Hepatocyte (in vitro differentiated cells): Measurements from ENCODE around the gene LIMA1. TPM values are rescaled to one million over a fixed set of nuclear protein-coding genes. Genes with fewer than 3 reads are reported as not detected.
"Not testable (repeated sequence)": the region's sequence is repeated elsewhere in the genome, so short reads cannot be mapped to it uniquely, and the experiment has no call there.

Source experiments
- DNase-seq: peaks from one replicate; pipeline ENCODE4 v3.0.0-alpha.2; 2016; ENCODE audit warnings: low spot score
- H2AFZ ChIP-seq: fragments of 200-600 bp; sonication (generic); 2 replicates; pipeline ENCODE4 v1.6.0; 2016; ENCODE audit warnings: antibody characterized with exemption, mild to moderate bottlenecking
- H3K27ac ChIP-seq: fragments of 200-600 bp; sonication (generic); 2 replicates; pipeline ENCODE4 v1.5.1; 2016; ENCODE audit warnings: mild to moderate bottlenecking
- H3K27me3 ChIP-seq: fragments of 200-600 bp; sonication (generic); 2 replicates; pipeline ENCODE4 v1.6.1; 2016
- H3K36me3 ChIP-seq: fragments of 200-600 bp; sonication (generic); replicated peaks from 2 replicates; pipeline ENCODE4 v1.5.1; 2016; ENCODE audit warnings: low read depth; ENCODE audit not compliant: insufficient read depth
- H3K4me1 ChIP-seq: fragments of 200-600 bp; sonication (generic); 2 replicates; pipeline ENCODE4 v1.5.1; 2016; ENCODE audit warnings: mild to moderate bottlenecking, moderate library complexity; ENCODE audit not compliant: insufficient read depth
- H3K4me2 ChIP-seq: fragments of 200-600 bp; sonication (generic); 2 replicates; pipeline ENCODE4 v1.6.0; 2016
- H3K4me3 ChIP-seq: fragments of 200-600 bp; sonication (generic); 2 replicates; pipeline ENCODE4 v1.5.1; 2016; ENCODE audit warnings: mild to moderate bottlenecking
- H3K79me2 ChIP-seq: fragments of 200-600 bp; sonication (generic); 2 replicates; pipeline ENCODE4 v1.6.0; 2017; ENCODE audit warnings: mild to moderate bottlenecking
- H3K9me2 ChIP-seq: fragments of 200-600 bp; sonication (generic); replicated peaks from 2 replicates; pipeline ENCODE4 v1.6.0; 2017; ENCODE audit warnings: mild to moderate bottlenecking; ENCODE audit not compliant: insufficient read depth
- H3K9me3 ChIP-seq: fragments of 200-600 bp; sonication (generic); 2 replicates; pipeline ENCODE4 v1.5.1; 2016; ENCODE audit warnings: low read depth, mild to moderate bottlenecking
- H4K20me1 ChIP-seq: fragments of 200-600 bp; sonication (generic); 2 replicates; pipeline ENCODE4 v1.6.0; 2016; ENCODE audit warnings: mild to moderate bottlenecking; ENCODE audit not compliant: insufficient read depth, poor library complexity, severe bottlenecking
- EZH2 ChIP-seq: fragments of 200-600 bp; sonication (generic); IDR thresholded peaks from 2 replicates; pipeline ENCODE4 v1.6.1; 2016; ENCODE audit warnings: antibody characterized with exemption, mild to moderate bottlenecking, borderline replicate concordance
- EZH2phosphoT487 ChIP-seq: fragments of 200-600 bp; sonication (generic); IDR thresholded peaks from one replicate; pipeline ENCODE4 v1.6.1; 2018; ENCODE audit warnings: antibody characterized with exemption, mild to moderate bottlenecking, low read depth, moderate library complexity; ENCODE audit not compliant: unreplicated experiment, severe bottlenecking
- WGBS: methylation state at CpG from one replicate; pipeline ENCODE4 v1.1.6; 2016; ENCODE audit warnings: low lambda C conversion rate; ENCODE audit errors: missing lambda C conversion rate; 5-methylcytosine and 5-hydroxymethylcytosine counted together
- polyA plus RNA-seq: library from polyadenylated mRNA; unstranded; fragments of >200 nt; fragmentation: Nextera tagmentation; extraction: Ambion mirVana; gene quantifications from 2 replicates; pipeline ENCODE4 v1.2.1, GENCODE V29; 2016
- total RNA-seq: library from RNA; depleted of rRNA; stranded (reverse); fragments of >200 nt; gene quantifications from 2 replicates; pipeline ENCODE4 v1.2.3, GENCODE V29; 2014
- TF ChIP-seq, protein P1 (sequence below): fragments of 200-600 bp; sonication (generic); IDR thresholded peaks from 2 replicates; pipeline ENCODE4 v1.5.1; 2016; ENCODE audit warnings: antibody characterized with exemption, mild to moderate bottlenecking; ENCODE audit not compliant: poor library complexity

Gene LIMA1
- total and polyA plus RNA-seq, 2 experiments from 2014 or later: 54.8 to 84.4 TPM

DNA sequence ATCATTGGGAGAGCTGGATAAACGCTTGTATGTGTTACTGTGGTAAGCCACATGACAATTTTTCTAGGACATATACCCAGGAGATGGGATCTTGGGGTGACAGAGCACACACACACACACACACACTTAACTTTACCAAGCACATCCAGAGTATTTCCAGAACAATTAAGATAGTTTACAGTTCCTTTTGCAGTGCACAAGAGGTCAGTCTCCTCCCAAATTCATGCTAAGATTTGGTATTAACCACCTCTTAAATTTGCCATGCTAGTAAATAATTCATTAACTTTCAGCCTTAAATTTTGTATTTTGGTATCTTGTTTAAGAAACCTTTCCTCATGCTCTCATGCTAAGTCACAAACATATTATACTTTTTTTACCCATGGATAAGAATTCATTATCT, 33.9 kb upstream of the LIMA1 start:
- no peaks in the 10 kb centered on the region for H3K9me2 ChIP-seq
- H3K27me3 ChIP-seq: no peaks in the 10 kb centered on the region
- no peaks in the 10 kb centered on the region for H4K20me1 ChIP-seq
- H3K4me2 ChIP-seq: no peak overlapping the region
- H3K36me3 ChIP-seq: no peaks in the 10 kb centered on the region
- DNase-seq: no peak
- WGBS: 87% methylated on average over 1 of the region's 1 CpG
- no peak overlapping the region for H3K27ac ChIP-seq
- no peak overlapping the region for H3K4me3 ChIP-seq
- no peaks in the 10 kb centered on the region for H3K4me1 ChIP-seq
- H2AFZ ChIP-seq: no peak overlapping the region
- H3K79me2 ChIP-seq: no peaks in the 10 kb centered on the region
- no peaks in the 10 kb centered on the region for H3K9me3 ChIP-seq
- TF ChIP-seq EZH2phosphoT487 (no peak), EZH2 (no peak)
- TF ChIP-seq, protein P1, sequence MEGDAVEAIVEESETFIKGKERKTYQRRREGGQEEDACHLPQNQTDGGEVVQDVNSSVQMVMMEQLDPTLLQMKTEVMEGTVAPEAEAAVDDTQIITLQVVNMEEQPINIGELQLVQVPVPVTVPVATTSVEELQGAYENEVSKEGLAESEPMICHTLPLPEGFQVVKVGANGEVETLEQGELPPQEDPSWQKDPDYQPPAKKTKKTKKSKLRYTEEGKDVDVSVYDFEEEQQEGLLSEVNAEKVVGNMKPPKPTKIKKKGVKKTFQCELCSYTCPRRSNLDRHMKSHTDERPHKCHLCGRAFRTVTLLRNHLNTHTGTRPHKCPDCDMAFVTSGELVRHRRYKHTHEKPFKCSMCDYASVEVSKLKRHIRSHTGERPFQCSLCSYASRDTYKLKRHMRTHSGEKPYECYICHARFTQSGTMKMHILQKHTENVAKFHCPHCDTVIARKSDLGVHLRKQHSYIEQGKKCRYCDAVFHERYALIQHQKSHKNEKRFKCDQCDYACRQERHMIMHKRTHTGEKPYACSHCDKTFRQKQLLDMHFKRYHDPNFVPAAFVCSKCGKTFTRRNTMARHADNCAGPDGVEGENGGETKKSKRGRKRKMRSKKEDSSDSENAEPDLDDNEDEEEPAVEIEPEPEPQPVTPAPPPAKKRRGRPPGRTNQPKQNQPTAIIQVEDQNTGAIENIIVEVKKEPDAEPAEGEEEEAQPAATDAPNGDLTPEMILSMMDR: no peak

DNA sequence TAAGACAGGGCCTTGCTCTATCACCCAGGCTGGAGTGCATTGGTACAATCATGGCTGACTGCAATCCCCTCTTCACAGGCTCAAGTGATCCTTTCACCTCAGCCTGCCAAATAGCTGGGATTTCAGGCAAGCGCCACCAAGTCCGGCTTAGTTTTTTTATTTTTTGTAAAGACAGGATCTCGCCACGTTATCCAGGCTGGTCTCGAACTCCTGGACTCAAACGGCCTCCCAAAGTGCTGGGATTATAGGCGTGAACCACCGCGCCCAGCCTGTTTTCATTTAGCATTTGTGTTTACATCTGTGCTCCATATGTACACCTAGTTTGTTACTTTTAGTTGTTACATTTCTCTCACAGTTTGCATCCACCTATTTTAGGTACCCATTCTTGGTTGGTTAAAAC, 32.5 kb upstream of the LIMA1 start:
- Histone ChIP-seq H3K4me1 (no peaks in the 10 kb centered on the region), H3K27me3 (no peaks in the 10 kb centered on the region), H3K4me2 (no peak overlapping the region), H3K4me3 (no peak overlapping the region), H3K9me2 (no peaks in the 10 kb centered on the region), H3K27ac (no peak overlapping the region), H4K20me1 (no peaks in the 10 kb centered on the region), H3K9me3 (no peaks in the 10 kb centered on the region), H3K36me3 (no peaks in the 10 kb centered on the region), H3K79me2 (no peaks in the 10 kb centered on the region), H2AFZ (no peak overlapping the region)
- no peak for TF ChIP-seq EZH2phosphoT487
- TF ChIP-seq, protein P1: no peak
- TF ChIP-seq EZH2: no peak
- 91% methylated on average over 9 of the region's 9 CpGs for WGBS
- no peak for DNase-seq

DNA sequence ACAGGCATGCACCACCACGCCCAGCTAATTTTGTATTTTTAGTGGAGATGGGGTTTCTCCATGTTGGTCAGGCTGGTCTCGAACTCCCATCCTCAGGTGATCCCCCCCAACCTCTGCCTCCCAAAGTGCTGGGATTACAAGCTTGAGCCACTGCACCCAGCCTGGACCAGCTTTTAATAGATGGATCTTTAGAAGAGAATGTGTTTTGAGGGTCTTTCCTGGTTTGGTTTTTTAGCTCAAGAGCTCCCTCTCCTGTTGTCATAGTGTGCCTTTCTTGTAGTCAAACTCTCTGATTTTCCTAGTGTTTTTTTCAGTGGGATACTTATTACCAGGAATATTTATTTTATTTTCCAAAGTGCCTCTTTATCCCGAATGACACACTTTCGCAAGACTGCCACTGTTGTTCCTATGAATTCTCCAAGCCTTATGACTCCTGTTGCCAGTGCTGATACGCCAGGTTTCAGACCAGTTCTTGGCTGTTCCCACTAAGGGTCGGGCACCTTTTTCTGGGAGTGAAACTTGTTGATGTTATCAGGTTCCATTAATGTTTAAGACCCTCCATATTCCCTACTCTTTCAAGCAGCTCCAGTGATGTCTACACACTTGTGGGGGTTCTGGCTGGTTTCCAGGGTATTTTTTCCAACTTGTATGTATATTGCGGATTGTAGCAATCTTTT, 31.5 kb upstream of the LIMA1 start:
- H3K9me2 ChIP-seq: no peaks in the 10 kb centered on the region
- H3K79me2 ChIP-seq: no peaks in the 10 kb centered on the region
- 63% methylated on average over 7 of the region's 7 CpGs for WGBS
- H3K9me3 ChIP-seq: no peaks in the 10 kb centered on the region
- no peak overlapping the region for H3K4me2 ChIP-seq
- H3K36me3 ChIP-seq: no peaks in the 10 kb centered on the region
- no peak overlapping the region for H3K27ac ChIP-seq
- DNase-seq: peak; percentile 49
- no peaks in the 10 kb centered on the region for H3K27me3 ChIP-seq
- no peak overlapping the region for H2AFZ ChIP-seq
- H3K4me1 ChIP-seq: no peaks in the 10 kb centered on the region
- H4K20me1 ChIP-seq: no peaks in the 10 kb centered on the region
- TF ChIP-seq, protein P1: peak; percentile 91
- TF ChIP-seq EZH2phosphoT487: no peak
- H3K4me3 ChIP-seq: no peak overlapping the region

DNA sequence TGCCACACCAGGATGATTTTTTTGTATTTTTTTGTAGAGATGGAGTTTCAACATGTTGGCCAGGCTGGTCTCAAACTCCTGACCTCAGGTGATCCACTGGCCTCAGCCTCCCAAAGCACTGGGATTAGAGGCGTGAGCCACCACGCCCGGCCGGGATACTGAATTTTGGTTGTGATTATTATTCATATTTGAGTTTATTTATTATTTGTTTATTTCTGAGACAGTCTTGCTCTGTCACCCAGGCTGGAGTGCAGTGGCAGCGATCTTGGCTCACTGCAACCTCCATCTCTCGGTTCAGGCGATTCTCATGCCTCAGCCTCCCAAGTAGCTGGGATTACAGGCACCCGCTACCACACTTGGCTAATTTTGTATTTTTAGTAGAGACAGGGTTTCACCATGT, 30.7 kb upstream of the LIMA1 start:
- not testable (repeated sequence) for H3K9me2 ChIP-seq, DNase-seq, H4K20me1 ChIP-seq, H3K27me3 ChIP-seq, H3K4me2 ChIP-seq, H3K36me3 ChIP-seq, H2AFZ ChIP-seq, H3K79me2 ChIP-seq, H3K4me3 ChIP-seq, H3K9me3 ChIP-seq, H3K4me1 ChIP-seq, H3K27ac ChIP-seq
- WGBS: 85% methylated on average over 8 of the region's 8 CpGs
